GM12892 (cell line): Measurements from ENCODE around the gene COL13A1.

Source experiments
- DNase-seq: peaks from one replicate; pipeline ENCODE4 v3.0.0; 2011; ENCODE audit not compliant: insufficient read length
- FAIRE-seq: peaks from 2 replicates; lab custom pipeline; 2011; peaks lifted over from hg19 to GRCh38; lab: Jason Lieb, UNC
- POLR2A ChIP-seq: IDR thresholded peaks from 2 replicates; pipeline ENCODE4 v1.6.1; 2011; ENCODE audit warnings: low read depth, low read length, control low read depth
- POLR2AphosphoS5 ChIP-seq: IDR thresholded peaks from 2 replicates; pipeline ENCODE4 v1.6.1; 2011; ENCODE audit warnings: low read depth, low read length, control low read depth
- TAF1 ChIP-seq: IDR thresholded peaks from 2 replicates; pipeline ENCODE4 v1.6.1; 2011; ENCODE audit warnings: low read depth, mild to moderate bottlenecking, control low read depth, low read length, borderline replicate concordance

The COL13A1 gene

DNA sequence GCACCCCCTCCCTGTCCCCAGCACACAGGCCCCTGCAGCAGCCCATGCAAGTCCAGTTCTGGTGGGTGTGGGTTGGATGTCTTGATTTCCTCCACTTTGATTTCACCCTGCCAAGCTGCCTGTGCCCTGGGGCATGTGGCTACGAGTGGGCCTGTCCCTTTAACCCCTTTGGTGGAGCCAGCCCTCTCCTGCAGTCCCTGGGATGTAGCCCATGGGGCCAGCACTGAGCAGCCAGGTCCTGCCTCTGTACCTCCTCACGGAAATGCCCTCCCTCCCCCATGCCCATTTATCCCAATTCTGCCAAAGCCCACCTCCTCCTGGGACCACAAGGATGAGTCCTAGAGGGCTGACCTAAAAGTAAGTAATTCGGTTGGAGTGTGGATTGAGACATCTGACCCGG is 11.9 kb downstream of the COL13A1 start:
- DNase-seq (no peak), FAIRE-seq (no peak)
- TF ChIP-seq POLR2A, result no peak
- no peak for TF ChIP-seq POLR2AphosphoS5
- no peak for TF ChIP-seq TAF1

DNA sequence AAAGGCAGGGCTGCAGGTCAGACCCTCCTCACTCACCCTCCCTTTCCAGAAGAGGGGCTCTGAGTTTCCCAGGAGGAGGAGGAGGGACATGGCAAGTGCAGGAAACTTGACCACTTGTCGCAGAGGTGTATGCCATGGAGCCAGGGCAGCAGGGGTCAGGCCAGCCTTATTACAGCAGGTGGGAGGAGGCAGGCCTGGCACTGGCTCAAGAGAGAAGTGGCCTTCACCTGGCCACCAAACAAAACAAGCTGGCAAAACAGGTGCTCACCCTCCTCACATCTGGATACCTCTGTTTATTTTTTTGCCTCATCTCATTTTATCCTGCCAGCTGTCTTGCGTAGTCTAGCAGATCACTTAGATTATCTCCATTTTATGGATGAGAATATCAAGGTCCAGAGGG is 12.5 kb downstream of the COL13A1 start:
- TF ChIP-seq POLR2A (no peak), TAF1 (no peak), POLR2AphosphoS5 (no peak)
- no peak for DNase-seq
- no peak for FAIRE-seq

DNA sequence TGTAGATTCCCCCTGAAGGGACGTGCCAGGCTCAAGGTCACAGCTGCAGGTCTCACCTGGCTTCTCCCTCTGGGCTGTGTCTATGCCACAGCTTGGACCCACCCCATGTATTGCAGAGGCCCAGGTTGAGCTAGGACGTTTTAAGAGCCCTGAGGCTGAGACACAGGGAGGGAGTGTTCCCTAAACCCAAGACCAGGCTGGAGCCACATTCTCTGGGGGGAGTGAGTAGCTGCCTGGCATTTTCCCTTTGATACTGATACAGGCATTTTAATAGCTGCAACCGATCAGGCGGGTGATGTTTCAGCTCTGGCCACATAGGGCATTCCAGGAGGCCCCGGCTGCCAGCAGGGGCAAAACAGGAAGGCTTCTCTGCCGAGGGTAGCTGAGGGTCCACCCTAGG is 13.4 kb downstream of the COL13A1 start:
- FAIRE-seq (no peak), DNase-seq (no peak)
- TF ChIP-seq POLR2A (no peak), POLR2AphosphoS5 (no peak), TAF1 (no peak)

DNA sequence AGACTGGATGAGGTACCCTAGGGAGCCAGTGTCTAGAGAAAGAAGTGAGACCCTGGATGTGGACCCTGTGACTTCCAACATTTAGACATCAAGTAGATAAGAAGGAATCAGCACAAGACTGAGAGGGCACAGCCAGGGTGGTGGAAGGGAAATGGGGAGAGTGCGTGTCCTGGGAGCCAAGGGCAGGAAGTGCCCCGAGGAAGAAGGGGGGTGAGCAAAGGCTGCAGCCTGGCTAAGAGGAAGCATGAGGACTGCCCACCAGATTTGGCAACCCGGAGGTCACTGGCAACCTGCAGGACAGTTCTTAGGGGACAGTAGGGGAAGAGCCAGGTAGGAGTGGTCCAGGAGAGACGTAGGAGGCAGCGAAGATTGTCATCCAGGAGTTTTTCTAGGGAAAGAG is 14.8 kb downstream of the COL13A1 start:
- no peak for FAIRE-seq
- TF ChIP-seq TAF1, result no peak
- TF ChIP-seq POLR2AphosphoS5, result no peak
- no peak for TF ChIP-seq POLR2A
- DNase-seq, result no peak

DNA sequence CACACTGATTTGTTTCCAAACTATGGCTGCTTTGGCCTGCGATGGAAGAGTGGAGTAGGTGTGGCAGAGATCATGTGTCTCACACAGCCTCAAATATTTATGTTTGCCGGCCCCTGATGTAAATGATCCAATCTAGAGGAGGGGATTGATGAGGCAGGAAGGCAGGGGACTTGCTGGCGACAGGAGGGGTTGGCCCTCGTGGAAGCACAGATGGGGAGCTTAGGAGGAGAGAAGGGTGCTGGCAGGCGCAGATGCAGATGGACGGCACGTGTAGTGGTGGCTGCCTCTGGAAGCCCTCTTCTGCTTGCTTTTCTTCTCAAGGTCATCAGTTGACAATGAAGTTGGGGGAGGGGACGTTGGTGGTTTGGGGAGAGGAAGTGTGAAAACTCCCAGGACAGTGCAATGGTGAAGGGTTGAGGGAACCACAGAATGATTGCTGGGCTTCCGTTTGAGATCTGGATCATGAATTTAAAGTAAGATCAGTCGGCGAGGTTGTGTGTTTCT is 15.4 kb downstream of the COL13A1 start:
- TF ChIP-seq POLR2A (no peak), POLR2AphosphoS5 (no peak), TAF1 (no peak)
- DNase-seq, result no peak
- FAIRE-seq, result no peak

DNA sequence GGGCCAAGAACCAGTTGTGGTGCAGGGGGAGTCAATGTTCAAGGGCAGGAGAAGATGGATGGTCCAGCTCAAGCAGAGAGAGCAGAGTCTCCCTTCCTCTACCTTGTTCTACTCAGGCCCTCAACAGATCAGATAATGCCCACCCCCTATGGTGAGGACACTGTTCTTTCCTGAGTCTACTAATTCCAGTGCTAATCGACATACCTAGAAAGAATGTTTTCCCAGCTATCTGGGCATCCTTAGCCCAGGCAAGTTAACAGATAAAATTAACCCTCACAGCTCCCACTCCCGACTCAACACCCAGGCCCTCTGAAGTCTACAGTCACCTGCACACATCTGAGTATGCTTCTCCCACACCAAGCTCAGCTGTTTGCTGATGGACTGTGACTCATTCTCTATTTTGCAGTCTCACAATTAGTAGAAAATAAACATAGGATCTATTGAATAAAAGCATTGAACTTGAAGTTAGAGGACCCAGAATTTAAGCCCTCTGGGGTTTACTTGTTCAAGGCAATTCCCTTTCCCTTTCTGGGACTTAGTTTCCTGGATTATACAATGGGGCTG is 17.1 kb downstream of the COL13A1 start:
- TF ChIP-seq POLR2A, result no peak
- no peak for TF ChIP-seq POLR2AphosphoS5
- TF ChIP-seq TAF1, result no peak
- no peak for FAIRE-seq
- no peak for DNase-seq

DNA sequence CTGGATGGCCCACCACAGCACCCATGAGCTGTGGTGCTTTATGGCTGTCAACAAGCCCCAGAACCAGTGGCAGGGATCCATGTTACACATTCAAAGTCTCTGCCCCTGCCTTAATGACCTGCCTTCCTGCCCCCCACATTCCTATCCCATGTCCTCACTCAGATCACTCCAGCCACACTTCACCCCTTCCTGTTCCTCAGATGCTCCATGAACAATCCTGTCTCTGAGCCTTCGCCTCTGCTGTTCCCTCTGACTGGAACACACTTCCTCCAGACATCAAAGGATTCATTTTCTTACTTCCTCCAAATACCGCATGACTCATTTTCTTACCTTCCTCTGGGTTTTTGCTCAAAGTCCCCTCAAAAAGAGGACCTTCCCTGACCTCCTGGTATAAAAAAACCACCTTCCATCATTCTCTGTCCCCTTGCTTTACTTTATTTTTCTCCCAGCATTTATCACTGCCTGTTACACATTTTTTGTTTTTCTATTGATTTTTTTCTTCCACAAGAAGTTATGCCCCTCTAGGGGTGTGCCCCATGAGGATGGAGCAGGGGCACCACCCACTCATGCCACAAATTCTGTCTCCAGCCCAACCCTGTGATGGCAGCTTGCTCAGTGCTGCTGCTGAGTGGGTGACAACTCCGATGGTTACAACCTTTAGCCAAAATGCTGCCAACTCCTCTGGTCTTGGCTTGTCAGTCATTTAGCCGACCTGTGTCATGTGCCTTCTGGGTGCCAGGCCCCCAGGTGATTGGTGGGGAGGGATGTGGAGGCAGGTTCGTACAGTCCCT is 18.2 kb downstream of the COL13A1 start:
- FAIRE-seq (no peak), DNase-seq (no peak)
- TF ChIP-seq TAF1 (no peak), POLR2A (no peak)

DNA sequence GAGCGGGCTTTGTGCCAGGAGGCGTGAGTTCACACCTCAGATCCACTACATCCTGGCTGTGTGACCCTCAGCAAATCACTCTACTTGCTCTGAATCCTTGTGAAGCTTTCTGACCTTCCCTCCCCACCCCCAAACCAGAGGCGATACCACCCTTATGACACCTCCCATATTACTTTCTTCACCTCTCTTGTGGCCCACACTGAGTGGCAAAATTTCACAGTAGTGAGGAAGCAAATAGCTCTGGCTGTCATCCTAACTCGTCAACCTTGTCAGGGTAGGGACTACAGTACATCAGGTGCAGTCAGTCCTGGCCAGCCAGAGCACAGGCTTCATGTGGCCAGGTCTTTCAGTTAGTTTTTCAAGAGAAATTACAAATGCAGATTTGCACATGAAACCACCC is 19.1 kb downstream of the COL13A1 start:
- no peak for TF ChIP-seq TAF1
- no peak for TF ChIP-seq POLR2AphosphoS5
- no peak for TF ChIP-seq POLR2A
- FAIRE-seq (no peak), DNase-seq (no peak)

DNA sequence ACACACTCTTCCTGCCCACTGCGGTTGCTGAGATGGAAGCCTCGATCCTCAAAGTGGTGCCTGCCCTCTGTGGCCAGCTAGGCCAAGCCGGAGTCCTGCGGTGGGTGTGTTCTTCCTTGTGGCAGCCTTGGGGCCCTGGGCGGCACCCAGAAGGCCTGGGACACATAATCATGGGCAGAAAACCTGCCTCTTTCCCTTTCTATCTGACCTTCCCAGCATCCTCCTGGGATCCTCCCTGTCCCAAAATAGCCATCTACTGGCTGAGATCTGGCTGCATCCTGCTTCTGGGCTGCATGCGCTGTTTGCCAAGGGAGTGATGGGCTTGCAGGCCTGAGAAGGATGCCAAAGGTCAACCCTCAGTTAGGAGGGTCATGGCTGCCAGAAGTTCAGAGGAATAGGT is 23.9 kb downstream of the COL13A1 start:
- FAIRE-seq (no peak), DNase-seq (no peak)
- no peak for TF ChIP-seq TAF1
- no peak for TF ChIP-seq POLR2A
- TF ChIP-seq POLR2AphosphoS5, result no peak

DNA sequence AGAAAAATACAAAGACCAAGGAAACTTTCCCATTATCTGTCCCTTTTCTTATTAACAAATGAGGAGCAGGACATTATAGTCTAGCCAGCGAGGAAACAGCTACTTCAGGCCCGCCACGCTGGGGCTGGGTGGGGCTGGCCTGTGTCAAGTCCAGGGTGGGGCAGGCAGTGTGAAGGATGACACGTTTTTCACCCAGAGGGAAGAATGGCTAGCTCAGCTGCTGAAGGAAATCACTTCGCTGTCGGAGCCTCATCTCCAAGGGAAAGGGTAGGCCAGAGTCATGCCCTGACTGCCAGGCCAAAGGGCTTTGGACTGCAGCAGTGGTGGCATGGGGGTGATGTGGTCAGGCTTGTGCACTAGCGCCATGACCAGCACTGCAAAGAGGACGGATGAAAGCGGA is 24.4 kb downstream of the COL13A1 start:
- FAIRE-seq, result no peak
- TF ChIP-seq TAF1 (no peak), POLR2A (no peak), POLR2AphosphoS5 (no peak)

DNA sequence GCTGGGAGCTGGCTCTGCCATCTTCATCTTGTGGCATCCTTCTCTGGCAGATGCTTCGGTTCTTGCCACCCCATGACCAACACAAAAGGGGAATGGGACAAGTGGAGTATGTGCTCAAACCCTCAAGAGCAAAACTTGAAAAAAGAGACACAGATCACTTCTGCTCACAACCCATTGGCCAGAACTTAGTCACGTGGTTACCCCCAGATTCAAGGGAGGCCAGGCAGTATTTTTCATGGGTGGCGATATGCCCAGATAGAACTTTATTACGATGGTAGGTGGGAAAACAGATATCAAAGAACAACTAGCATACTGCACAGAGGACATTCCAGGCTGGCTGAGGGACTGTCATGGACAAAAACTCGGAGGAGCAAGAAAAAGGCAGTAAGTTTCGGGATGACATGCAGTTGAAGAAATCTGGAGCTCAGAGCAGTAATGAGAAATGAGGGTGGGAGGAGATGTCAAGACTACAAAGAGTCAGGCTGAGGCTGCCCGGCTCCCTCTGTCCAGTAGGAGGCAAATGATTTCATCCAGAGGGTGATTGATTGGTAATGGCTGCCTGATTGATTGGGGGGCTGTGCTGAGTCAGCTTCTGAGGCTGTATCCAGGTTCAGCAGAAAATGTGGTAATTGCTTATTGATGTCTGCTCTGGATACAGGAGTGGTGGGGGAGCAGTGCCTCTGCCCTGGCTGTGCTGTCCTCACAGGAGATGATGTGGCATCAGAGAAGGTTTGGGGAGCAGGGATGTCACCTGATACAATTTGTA is 25.3 kb downstream of the COL13A1 start:
- FAIRE-seq, result no peak
- TF ChIP-seq TAF1 (no peak), POLR2AphosphoS5 (no peak), POLR2A (no peak)
- no peak for DNase-seq

More for the DNA sequence above, 24.4 kb downstream of the COL13A1 start:
- no peak for DNase-seq
